GM18498 (cell line): Measurements from ENCODE around the gene PLAC1.
A peak's percentile ranks its signal among the peaks of the same experiment; 100 is the strongest.

Experiments
- ATAC-seq: cut with Tn5 transposase; IDR thresholded peaks from one replicate; pipeline ENCODE4 v1.9.1; 2021; ENCODE audit warnings: mild to moderate bottlenecking, moderate library complexity; ENCODE audit not compliant: unreplicated experiment

The PLAC1 gene

GRCh38 chrX:134632355-134632754 is 25.9 kb downstream of the PLAC1 start:
- ATAC-seq: no peak

- ATAC-seq: no peak
Observed at GRCh38 chrX:134631426-134632346, 26.6 kb downstream of the PLAC1 start.

GRCh38 chrX:134628663-134629062 is 29.6 kb downstream of the PLAC1 start:
- no peak for ATAC-seq

GRCh38 chrX:134626434-134626833 is 31.8 kb downstream of the PLAC1 start:
- ATAC-seq: no peak

GRCh38 chrX:134625315-134625718 is 33.0 kb downstream of the PLAC1 start:
- no peak for ATAC-seq

- no peak for ATAC-seq
Observed at GRCh38 chrX:134624046-134624430, 34.2 kb downstream of the PLAC1 start.

- ATAC-seq: no peak
Observed at GRCh38 chrX:134623293-134624045, 34.8 kb downstream of the PLAC1 start.

GRCh38 chrX:134622813-134623185 is 35.5 kb downstream of the PLAC1 start:
- no peak for ATAC-seq

- peak; percentile 93 for ATAC-seq
Observed at GRCh38 chrX:134622056-134622812, 36.0 kb downstream of the PLAC1 start.

GRCh38 chrX:134619838-134620237 is 38.4 kb downstream of the PLAC1 start:
- no peak for ATAC-seq

GRCh38 chrX:134613396-134613795 is 44.9 kb downstream of the PLAC1 start:
- ATAC-seq: no peak

- no peak for ATAC-seq
Observed at GRCh38 chrX:134608153-134608552, 50.1 kb downstream of the PLAC1 start.

GRCh38 chrX:134607523-134607922 is 50.7 kb downstream of the PLAC1 start:
- ATAC-seq: no peak

GRCh38 chrX:134604701-134605311 is 53.5 kb downstream of the PLAC1 start:
- no peak for ATAC-seq

GRCh38 chrX:134603806-134604700 is 54.2 kb downstream of the PLAC1 start:
- ATAC-seq: no peak

GRCh38 chrX:134602410-134602809 is 55.9 kb downstream of the PLAC1 start:
- ATAC-seq: no peak

- ATAC-seq: no peak
Observed at GRCh38 chrX:134601240-134601765, 57.0 kb downstream of the PLAC1 start.

- ATAC-seq: no peak
Observed at GRCh38 chrX:134600714-134601113, 57.6 kb downstream of the PLAC1 start.

- no peak for ATAC-seq
Observed at GRCh38 chrX:134599184-134599914, 58.9 kb downstream of the PLAC1 start.
